ENCODE data around the gene SNX24. TPM values are rescaled to one million over a fixed set of nuclear protein-coding genes. Genes with fewer than 3 reads are reported as not detected.

Gene SNX24
- total and polyA plus RNA-seq, 9 of the 15 experiments (the other 6 are each of a cell fraction or from before 2014, with no cell fraction given) = 5.3 to 10.1 (median 7.9) TPM

- TF ChIP-seq, protein P1, sequence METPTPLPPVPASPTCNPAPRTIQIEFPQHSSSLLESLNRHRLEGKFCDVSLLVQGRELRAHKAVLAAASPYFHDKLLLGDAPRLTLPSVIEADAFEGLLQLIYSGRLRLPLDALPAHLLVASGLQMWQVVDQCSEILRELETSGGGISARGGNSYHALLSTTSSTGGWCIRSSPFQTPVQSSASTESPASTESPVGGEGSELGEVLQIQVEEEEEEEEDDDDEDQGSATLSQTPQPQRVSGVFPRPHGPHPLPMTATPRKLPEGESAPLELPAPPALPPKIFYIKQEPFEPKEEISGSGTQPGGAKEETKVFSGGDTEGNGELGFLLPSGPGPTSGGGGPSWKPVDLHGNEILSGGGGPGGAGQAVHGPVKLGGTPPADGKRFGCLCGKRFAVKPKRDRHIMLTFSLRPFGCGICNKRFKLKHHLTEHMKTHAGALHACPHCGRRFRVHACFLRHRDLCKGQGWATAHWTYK (CRISPR knock-in tag; IDR thresholded peaks at IDR 0.05) = no peak; the same call in 1 of the 2 replicates
- TF ChIP-seq MCM5 (IDR thresholded peaks at IDR 0.05; ENCODE audit: low read depth) (no peak), FOS (IDR thresholded peaks at IDR 0.05; ENCODE audit: extremely low read depth, insufficient read length) (no peak), MTF1 (CRISPR knock-in tag; IDR thresholded peaks at IDR 0.05; ENCODE audit: borderline replicate concordance) (no peak), ZNF398 (CRISPR knock-in tag; IDR thresholded peaks at IDR 0.05) (no peak), ZNF146 (CRISPR knock-in tag; IDR thresholded peaks at IDR 0.05; ENCODE audit: unreplicated experiment) (no peak), ZBTB1 (CRISPR knock-in tag; IDR thresholded peaks at IDR 0.05; ENCODE audit: borderline replicate concordance, low read depth) (no peak), ZNF79 (CRISPR knock-in tag; IDR thresholded peaks at IDR 0.05; ENCODE audit: low read depth) (no peak), PATZ1 (CRISPR knock-in tag; IDR thresholded peaks at IDR 0.05; ENCODE audit: borderline replicate concordance) (no peak), ZNF699 (CRISPR knock-in tag; IDR thresholded peaks at IDR 0.05; ENCODE audit: insufficient replicate concordance) (no peak), ZC3H8 (IDR thresholded peaks at IDR 0.05) (no peak), NCOA6 (IDR thresholded peaks at IDR 0.05) (no peak), FOXO4 (CRISPR knock-in tag; IDR thresholded peaks at IDR 0.05) (no peak), E2F5 (CRISPR knock-in tag; IDR thresholded peaks at IDR 0.05) (no peak), BRD4 (IDR thresholded peaks at IDR 0.05) (no peak), RBBP5 (IDR thresholded peaks at IDR 0.05; ENCODE audit: borderline replicate concordance, insufficient read depth, low read length, poor library complexity, severe bottlenecking) (no peak), RFX7 (CRISPR knock-in tag; IDR thresholded peaks at IDR 0.05) (no peak)
- TF ChIP-seq, protein P2, sequence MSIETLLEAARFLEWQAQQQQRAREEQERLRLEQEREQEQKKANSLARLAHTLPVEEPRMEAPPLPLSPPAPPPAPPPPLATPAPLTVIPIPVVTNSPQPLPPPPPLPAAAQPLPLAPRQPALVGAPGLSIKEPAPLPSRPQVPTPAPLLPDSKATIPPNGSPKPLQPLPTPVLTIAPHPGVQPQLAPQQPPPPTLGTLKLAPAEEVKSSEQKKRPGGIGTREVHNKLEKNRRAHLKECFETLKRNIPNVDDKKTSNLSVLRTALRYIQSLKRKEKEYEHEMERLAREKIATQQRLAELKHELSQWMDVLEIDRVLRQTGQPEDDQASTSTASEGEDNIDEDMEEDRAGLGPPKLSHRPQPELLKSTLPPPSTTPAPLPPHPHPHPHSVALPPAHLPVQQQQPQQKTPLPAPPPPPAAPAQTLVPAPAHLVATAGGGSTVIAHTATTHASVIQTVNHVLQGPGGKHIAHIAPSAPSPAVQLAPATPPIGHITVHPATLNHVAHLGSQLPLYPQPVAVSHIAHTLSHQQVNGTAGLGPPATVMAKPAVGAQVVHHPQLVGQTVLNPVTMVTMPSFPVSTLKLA (conservative IDR thresholded peaks at IDR 0.05) = no peak
Observed at GRCh38 chr5:122942164-122942914, 96.9 kb downstream of the SNX24 start (continued).
